ENCODE data around the gene TMEM223.
A peak's percentile ranks its signal among the peaks of the same experiment; 100 is the strongest.
"Not testable (repeated sequence)": the region's sequence is repeated elsewhere in the genome, so short reads cannot be mapped to it uniquely, and the experiment has no call there.

TMEM223 gene

GRCh38 chr11:62753736-62754603, 37.8 kb downstream of the TMEM223 start, which contains the start of gene ZBTB3:
Gene ZBTB3, minus strand, starts transcription at chr11:62754160. Its CDS starts 496 bp downstream, at chr11:62753664.
- DNase-seq (ENCODE audit: low read depth in 2 of 2) = peak; percentile 96 to 97

- DNase-seq (ENCODE audit: low read depth in 2 of 2) = no peak
Measured at GRCh38 chr11:62752994-62753735, 38.6 kb downstream of the TMEM223 start.

GRCh38 chr11:62752177-62752785, 39.5 kb downstream of the TMEM223 start:
- no peak for DNase-seq (ENCODE audit: low read depth in 2 of 2)

GRCh38 chr11:62749931-62750330, 41.9 kb downstream of the TMEM223 start:
- not testable (repeated sequence) for DNase-seq (ENCODE audit: low read depth in 2 of 2)

GRCh38 chr11:62747475-62748160, 44.2 kb downstream of the TMEM223 start:
- no peak for DNase-seq (ENCODE audit: low read depth in 2 of 2)
